GM19397 (cell line): Measurements from ENCODE around the gene ZNF219.

Source experiments
- ATAC-seq: cut with Tn5 transposase; IDR thresholded peaks from one replicate; pipeline ENCODE4 v1.9.1; 2021; ENCODE audit warnings: mild to moderate bottlenecking, moderate library complexity; ENCODE audit not compliant: unreplicated experiment

The ZNF219 gene

GRCh38 chr14:21102521-21103410 is 4.3 kb upstream of the ZNF219 start:
- ATAC-seq = no peak

DNA sequence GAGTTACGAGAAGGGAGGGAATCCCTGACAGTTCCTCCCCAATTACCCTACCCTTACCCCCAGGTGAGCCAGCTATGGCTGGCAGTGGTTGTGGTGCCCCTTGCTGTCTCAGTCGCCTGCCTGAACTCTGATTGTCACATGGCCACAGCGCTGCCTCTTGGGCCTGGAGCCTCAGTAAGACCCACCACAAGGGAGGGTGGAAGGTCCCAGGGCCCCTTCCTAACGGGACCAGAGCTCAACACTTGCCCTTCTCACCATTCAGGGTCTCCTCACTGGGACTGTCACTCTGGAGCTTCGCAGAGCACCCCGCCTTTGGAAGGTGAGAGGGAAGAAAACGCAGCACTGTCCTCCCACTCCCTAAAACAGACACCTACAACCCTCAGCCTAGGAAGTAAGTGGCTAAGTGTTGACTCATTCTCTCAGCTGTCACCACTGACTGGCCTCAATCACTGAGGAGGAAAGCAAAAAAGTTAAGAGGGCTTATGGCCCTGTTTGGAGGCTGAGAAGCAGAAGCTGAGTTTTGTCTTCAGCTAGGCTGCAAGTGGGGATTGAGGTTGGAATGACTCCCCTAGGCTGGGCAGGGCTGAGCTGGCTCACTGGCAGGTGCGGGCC is 3.5 kb upstream of the ZNF219 start:
- ATAC-seq = no peak

GRCh38 chr14:21100931-21101330 is 2.5 kb upstream of the ZNF219 start, which contains the start of gene TMEM253:
TMEM253 (plus strand) TSS chr14:21101066; CDS start chr14:21101344, 278 bp downstream.
- no peak for ATAC-seq

- ATAC-seq = no peak
Measured at GRCh38 chr14:21099596-21099985, 1.1 kb upstream of the ZNF219 start.

GRCh38 chr14:21098892-21099595 is 589 bp upstream of the ZNF219 start:
- no peak for ATAC-seq

DNA sequence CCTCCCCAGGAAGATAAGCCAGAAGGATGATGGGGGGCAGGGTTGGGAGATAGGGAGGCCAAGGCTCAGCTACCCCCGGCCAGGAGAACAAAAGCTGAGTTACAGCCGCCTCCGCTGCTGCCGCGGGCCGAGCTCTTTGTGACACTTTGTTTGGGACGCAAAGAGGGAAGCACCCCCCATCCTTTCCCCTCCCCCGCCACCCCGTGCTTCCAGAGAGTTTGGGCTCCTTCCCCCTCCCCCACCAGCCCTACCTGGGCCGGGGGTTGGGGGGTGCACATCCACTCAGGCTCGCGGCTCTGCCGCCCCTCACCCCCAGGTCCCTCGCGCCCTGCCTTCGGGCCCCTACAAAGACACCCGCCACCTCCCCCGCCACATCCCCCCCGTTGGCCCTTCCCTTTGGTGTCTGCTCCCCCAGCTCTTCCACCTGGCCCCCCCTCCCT is 799 bp downstream of the ZNF219 start:
- ATAC-seq = no peak

GRCh38 chr14:21096978-21097635 is 1.3 kb downstream of the ZNF219 start:
- no peak for ATAC-seq

DNA sequence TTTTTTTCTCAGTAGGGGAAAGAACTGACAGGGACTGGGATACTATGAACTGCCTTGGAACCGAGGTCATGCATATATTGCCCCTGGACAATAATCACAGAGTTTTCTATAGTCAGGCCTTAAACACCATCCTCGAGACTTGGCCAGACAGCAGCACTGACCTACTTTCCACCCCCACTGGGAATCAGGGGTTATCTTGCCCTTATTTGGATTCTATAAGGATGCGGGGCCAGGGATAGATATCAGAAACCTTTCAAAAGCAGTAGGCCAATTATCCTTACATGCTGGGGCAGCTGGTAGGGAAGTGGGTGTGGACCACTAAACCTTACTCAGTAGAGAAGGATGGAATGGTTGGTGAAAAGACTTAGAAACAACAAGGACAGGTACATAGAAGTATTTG is 2.0 kb downstream of the ZNF219 start:
- ATAC-seq = no peak

DNA sequence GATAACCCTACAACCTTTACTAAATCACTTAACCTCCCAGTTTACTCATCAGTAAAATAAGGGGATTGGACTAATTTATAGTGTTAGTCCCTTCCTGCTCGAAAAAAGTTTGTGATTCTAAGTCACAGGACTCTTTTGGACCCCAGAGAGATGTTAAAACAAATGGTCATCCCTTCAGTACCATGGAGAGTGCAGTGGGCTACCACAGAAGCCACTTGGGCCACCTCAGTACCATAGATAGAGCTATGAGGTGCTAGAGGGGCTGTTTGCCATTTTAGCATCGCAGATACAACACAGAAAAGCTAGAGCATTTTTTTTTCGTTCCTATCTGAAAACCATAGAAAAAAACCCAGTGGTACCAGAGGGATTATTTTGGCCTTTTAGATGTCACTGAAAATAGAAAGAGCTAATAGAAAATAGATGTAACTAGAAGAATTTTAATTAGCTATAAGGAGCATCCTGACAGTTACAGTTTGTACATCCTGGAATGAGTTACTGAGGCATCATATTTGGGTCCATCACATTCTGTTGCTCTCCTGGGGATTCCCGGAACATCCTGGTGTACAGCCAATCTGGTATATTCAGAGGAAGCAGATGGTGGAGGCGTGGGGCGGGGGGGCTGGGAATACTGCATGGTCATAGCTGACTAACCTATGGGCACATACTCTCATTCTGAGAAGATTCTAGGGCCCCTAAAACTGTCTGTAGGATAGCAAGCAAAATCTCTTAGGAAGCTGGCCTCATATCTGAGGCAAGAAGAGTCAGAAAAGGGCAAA is 2.8 kb downstream of the ZNF219 start:
- ATAC-seq = no peak

DNA sequence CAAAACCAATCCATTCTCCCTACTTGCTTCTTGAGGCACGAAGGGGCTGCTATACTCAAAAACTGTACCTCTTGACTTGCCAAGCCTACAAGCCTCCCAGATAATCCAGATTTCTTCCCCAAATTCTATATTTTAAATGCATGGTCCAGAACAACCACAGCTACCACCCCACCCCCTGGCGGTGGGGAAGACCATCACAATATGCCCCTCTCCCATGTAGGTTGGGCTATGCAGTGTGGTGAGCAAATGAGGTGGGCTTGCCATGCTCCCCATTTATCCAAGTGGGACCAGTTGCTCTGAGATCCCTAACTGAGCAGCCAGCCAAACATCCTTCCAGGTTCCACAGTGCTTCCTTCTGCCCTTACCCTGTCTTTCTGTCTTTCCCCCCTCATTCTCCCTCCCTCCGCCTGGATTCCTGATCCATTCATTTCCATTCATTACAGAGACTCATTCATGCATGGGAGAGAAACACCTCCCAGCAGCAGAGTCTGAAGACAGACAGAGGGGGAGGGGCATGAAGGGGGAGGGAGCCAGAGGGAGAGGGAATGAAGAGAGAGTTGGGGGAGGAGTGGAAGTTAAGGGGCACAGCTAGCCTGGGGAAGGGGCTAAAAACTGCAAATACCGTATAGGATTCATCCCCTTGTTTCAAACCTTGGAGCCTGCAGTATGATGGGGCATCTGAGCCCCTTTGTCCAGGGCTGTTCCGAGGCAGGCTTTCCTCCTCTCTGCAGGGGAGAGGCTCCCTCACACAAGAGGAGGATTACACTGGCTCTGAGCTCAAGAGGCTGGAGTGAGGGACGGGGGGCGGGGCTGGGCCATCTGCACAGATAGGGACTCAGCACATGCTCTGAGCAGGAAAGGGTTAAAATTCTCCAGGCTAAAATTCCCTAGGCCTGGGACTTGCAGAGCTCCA is 4.4 kb downstream of the ZNF219 start:
- no peak for ATAC-seq

GRCh38 chr14:21093018-21093417 is 5.4 kb downstream of the ZNF219 start:
- no peak for ATAC-seq

DNA sequence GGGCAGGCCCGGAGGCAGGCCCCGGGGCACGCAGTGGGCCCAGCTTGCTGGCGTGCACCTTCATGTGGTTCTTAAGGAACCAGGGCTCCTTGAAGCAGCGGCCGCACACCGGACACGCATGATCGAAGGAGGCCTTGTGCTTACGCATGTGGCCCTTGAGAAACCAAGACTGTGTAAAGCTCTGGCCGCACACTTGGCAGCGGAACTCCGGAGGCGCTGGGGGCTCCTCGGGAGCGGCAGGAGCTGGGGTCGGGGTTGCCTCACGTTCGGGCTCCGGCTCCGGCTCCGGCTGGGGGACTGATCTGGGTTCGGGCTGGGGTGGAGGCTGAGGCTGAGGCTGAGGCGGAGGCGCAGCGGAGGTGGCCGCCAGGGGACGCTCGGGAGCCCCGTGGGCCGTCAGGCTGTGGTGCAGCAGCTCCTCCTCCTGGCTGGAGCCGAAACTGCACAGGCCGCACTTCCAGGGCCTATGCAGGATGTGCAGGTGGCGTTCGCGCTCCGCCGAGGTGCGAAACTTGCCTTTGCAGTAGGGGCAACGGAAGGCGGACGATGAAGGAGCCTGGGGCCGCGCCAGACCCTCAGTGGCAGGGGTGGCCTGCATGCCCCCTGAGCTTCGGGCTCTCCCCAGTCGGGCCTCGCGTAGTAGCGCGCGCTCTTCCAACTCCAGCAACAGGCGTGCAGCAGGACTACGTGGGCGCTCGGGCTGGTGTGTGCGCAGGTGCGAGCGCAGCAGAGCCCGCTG is 6.0 kb downstream of the ZNF219 start:
- ATAC-seq = peak; percentile 92

DNA sequence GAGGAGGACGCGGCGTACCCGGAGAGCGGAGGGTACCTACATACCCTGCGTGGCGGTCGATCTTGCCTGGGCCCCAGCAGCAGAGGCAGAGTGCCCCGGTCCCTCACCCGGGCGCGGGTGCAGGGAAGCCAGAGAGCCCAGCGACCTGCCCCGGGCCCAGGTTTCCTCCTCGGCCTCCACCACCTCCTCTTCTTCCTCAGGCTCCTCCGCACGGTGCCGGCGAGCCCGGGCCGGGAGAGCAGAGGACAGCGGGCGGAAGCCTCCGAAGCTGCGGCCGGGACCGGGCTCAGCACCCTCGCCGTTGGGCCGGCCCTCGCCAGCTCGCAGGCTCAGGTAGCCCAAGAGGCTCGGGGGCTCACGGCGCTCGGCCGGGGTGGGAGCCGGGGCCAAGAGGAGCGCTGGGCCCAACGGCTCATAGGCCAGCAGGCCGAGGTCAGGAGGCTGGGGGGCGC is 6.6 kb downstream of the ZNF219 start:
- no peak for ATAC-seq

DNA sequence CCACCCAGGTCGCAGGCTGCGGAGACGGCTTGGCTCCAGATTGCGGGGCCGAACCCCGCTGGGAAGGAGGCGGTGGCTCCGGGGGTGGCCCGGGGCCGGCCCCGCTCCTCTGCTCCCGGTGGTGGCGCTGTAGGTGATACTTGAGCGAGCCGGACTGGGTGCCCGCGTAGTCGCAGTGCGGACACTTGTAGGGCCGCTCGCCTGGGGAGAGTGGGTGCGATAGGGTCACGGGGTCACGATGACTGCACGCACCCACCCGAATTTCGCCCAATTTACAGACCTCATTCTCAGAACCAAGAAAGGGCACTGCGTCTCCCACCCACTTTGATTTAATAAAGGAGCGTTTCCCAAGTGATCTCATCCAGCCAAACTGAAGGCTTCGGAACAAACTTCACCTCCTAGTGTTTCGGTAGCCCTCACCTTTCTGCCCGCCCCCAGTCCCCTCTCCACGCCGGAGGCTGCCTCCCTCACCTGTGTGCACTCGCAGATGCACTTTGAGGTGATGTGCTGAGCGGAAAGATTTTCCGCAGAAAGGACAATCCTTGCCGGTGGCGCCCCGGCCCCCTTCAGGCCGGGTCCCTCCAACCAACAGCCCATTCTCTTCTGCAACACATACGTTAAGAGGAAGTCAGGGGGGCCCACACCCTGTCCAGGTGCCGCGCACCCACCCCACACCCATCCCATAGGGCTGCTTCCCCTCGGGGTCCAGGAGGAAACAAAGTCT is 7.4 kb downstream of the ZNF219 start:
- ATAC-seq = no peak

- no peak for ATAC-seq
Measured at GRCh38 chr14:21090194-21090939, 8.1 kb downstream of the ZNF219 start.

DNA sequence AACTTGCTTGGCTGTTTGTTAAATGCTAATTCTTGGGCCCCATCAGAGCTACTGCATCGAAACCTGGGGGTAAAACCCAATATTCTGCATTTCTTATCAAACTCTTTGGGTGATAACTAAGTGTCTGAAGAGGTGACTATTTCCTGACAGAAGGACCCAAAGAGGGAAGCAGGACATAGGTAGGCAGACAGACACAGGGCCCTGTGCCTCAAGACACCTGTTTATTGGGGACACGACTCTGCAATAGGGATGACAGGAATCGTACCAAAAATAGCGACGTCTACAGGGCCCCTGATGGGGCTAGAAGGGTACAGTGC is 8.6 kb downstream of the ZNF219 start:
- ATAC-seq = no peak

- ATAC-seq = no peak
Measured at GRCh38 chr14:21089271-21089670, 9.2 kb downstream of the ZNF219 start.
